Cortex of kidney (tissue), 1 donor: ENCODE results near the gene CXorf66.
"Not testable (repeated sequence)": the region's sequence is repeated elsewhere in the genome, so short reads cannot be mapped to it uniquely, and the experiment has no call there.

Experiments used
- DNase-seq: peaks from one replicate; lab custom pipeline; 2025; lab: John Stamatoyannopoulos, UW

CXorf66 gene

DNA sequence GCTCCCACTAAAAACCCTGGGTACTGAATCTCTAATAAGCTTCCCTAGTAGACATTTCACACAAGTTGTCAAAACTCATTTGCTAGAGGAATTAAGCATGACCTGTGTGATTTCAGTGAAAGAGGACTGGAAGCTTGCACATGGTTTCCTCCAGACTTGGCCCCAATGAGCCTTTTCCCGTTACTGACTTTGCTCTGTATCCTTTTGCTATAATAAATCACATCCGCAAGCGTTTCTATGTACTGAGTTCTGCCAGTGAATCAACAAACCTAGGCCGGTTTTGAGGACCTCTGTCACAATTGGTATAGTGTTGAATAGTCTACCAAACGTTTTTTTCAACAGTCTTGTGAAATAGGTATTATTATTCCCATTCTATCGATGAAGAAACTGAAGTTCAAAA is 40.6 kb downstream of the CXorf66 start:
- DNase-seq = no peak

DNA sequence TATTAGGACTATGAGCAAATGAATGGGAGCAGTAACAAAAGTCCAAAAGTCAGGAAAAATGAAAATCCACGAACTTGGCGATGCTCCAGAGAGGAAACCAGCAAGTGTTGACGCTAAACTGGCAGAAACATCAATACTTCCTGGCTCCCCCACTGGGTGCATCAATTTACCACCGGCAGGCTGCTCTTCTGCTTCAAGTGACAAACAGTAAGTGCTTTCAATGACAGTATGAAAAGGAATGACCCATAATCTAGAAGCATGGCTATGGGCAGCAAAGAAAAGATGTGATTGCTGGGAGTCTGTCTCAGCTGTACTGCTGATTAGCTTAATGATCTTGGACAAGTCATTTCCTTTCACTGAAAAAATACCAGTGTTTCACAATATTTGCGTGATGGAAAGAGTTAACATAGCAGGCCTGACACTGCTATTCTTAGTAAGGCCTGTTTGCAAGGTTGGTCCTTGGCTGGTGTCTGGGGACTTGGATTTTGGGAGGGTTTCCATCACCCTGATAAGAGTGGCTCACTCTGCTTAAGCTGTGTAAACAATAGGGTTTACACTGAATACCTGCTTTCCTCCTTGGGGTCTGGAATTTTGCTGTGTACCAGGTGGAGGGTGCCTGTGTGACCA is 41.1 kb downstream of the CXorf66 start:
- no peak for DNase-seq

DNA sequence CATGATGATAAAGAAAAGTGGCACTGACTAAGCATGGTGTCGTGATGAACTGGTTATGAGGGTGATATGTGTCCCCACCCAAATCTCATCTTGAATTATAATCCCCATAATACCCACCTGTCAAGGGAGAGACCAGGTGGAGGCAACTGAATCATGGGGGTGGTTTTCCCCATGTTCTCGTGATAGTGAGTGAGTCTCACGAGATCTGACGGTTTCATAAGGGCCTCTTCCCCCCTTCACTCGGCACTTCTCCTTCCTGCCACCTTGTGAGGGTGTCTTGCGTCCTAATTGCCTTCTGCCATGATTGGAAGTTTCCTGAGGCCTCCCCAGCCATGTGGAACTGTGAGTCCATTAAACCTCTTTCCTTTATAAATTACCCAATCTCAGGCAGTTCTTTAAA is 44.2 kb downstream of the CXorf66 start:
- DNase-seq = not testable (repeated sequence)

DNA sequence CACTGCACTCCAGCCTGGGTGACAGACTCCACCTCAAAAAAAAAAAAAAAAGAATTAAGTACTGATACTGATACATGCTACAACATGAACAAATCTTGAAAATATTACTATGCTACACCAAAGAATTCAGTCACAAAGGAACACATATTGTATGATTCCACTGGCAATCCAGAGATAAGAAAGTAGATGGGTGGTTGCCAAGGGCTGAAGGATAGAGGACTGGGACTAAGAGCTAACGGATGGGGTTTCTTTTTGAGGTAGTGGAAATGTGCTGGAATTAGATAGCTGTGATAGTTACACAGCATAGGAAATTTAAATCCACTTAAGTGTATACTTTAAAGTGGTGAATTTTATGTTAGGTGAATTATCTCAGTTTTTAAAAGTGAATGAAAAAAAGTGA is 45.0 kb downstream of the CXorf66 start:
- DNase-seq = no peak

DNA sequence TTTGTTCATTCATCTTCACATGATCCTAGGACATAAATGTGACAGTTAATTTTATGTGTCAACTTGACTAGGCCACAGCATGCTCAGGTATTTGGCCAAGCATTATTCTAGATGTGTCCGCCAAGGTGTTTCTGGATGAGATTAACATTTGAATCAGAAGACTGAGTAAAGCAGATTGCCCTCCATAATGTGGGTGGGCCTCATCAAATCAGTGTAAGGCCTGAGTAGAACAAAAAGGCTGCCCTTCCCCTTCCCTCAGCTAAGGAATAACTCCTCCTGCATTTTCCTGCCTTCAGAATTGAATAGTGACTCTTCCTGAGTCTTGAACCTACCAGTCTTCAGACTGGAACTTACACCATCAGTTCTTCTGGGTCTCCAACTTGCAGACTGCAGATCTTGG is 50.9 kb downstream of the CXorf66 start:
- no peak for DNase-seq

DNA sequence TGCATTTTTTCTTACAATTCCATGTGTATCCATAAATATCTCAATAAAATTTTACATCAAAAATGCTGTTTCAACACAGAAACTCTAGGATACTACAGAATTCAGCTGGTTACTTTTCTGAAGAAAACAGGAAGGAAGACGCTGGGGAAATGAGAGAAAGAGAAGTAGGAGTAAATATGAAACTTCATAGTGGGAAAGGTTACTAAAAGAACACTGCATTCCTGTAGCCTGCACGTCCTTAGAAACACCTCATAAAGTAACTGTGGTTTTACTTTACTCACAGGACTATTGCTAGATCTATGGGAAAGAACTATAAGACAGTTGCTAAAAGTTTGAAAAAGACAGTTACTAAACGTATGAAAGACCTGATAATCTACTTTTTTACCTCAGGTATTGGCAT is 55.6 kb downstream of the CXorf66 start:
- DNase-seq = no peak

DNA sequence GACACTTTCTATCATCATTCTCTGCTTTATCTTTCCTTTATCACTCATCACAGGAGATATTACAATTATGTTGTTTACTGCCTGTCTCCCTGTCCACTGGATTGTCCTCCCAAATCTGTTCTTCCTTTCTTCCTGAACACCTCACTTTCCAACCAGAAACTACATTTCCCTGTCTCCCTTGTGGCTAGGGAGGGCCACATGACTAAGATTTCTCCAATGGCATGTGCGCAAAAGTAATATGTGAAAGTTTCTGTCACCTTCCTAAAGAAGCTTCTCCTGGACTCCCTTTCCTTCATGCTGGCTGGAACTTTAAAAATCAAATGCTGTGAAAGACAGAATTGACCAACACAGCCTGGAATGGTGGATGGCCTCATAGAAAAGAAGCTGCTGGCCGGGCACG is 58.2 kb downstream of the CXorf66 start:
- no peak for DNase-seq

DNA sequence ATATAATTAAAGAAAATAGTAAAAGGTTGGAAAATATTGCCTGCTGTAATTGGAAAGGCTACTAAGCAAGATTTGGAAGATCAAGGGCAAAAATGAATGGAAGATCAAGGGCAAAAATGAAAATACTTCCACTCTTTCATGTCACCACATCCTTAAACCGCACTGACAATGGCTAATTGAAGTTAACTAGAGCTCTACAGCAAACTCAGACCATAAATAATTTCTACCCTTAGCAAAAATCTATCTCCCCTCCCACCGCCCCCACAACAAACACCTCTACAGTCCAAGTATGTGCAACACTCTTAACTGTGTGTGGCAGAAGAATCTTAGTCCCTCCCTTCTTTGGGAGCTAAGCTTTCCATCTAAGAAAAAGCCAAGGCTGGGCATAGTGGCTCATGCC is 59.6 kb downstream of the CXorf66 start:
- DNase-seq = no peak
